GM18909 (cell line): Measurements from ENCODE around the gene F12.
"Not testable (repeated sequence)": the region's sequence is repeated elsewhere in the genome, so short reads cannot be mapped to it uniquely, and the experiment has no call there.

Source experiments
- ATAC-seq: cut with Tn5 transposase; IDR thresholded peaks from one replicate; pipeline ENCODE4 v1.9.1; 2021; ENCODE audit warnings: mild to moderate bottlenecking; ENCODE audit not compliant: unreplicated experiment, poor library complexity

The F12 gene

DNA sequence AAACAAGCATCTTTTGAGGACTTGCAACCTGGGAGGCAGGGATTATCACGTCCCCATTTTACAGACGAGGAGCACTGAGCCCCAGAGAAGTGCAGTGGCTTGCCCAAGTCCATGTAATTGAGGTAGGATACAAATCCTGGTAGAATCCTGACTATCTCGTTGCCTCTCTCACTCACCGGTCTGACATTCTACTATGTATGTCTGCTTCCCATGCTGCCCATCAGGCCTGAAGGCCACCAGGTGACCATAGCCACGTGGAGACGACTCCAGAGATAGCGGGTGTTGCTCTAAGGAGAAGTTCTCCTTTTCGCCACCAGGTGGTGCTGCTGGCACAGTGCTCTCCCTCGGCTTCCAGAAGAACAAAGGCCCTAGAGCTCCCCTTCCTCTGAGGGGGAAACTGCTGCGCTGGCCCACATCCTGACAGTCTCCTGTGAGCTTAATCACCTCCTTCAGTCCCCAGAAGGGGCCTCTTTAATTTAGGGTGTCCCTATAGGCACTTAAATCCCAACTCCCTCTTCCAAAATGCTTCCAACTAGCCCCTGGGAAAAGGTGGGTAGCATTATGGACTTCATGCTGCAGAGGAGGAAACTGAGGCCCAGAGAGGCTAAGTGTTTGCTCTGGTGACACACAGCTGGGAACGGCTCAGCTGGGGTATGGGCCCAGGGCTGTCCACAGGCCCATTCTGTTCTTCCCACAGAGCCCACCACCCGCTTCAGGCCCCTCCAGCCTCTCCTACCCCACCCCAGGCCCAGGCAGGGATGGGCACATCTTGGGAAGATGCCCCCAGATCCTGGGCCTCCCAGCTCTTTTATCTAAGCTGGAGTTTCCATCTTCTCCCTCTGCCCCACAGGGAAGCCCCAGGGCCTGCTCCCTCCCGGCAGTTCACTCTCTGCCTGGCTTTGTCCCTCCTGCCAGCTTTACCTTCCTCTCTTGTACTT lies 18.7 kb downstream of the F12 start:
- ATAC-seq = peak; percentile 66

- ATAC-seq = no peak
Observed at GRCh38 chr5:177389241-177390169, 19.9 kb downstream of the F12 start.

GRCh38 chr5:177388521-177389052 lies 20.8 kb downstream of the F12 start:
- ATAC-seq = no peak

GRCh38 chr5:177387405-177387804 lies 22.0 kb downstream of the F12 start:
- ATAC-seq = no peak

GRCh38 chr5:177386542-177386941 lies 22.8 kb downstream of the F12 start:
- no peak for ATAC-seq

GRCh38 chr5:177385720-177386119 lies 23.6 kb downstream of the F12 start:
- no peak for ATAC-seq

DNA sequence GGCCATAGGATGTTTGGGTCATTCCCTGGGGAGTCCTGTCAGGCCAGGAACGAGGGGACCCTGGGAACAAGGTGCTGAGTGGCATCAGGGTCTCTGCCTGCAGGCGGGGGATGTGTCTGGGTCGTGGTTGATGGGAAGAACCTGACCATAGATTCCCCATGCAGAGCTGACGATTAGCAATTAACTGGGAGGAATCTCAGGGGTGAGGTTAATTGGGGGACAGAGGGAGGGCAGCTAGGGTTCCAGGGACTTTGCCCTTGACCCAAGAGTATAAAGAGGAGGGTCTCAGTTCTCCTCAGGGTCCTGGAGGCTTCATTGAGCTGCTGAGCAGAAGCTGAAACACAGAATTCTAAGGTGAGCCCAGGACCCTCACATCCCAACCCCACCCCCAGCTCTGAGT lies 25.2 kb downstream of the F12 start, which contains the start of gene SLC34A1:
SLC34A1 (plus strand) TSS at position 301 of the 400 bp plus-strand sequence. CDS start 1,308 bp downstream, outside the sequence.
- no peak for ATAC-seq

- no peak for ATAC-seq
Observed at GRCh38 chr5:177383181-177383580, 26.2 kb downstream of the F12 start.

- no peak for ATAC-seq
Observed at GRCh38 chr5:177382423-177383029, 26.8 kb downstream of the F12 start.

- ATAC-seq = no peak
Observed at GRCh38 chr5:177380805-177381126, 28.6 kb downstream of the F12 start.

DNA sequence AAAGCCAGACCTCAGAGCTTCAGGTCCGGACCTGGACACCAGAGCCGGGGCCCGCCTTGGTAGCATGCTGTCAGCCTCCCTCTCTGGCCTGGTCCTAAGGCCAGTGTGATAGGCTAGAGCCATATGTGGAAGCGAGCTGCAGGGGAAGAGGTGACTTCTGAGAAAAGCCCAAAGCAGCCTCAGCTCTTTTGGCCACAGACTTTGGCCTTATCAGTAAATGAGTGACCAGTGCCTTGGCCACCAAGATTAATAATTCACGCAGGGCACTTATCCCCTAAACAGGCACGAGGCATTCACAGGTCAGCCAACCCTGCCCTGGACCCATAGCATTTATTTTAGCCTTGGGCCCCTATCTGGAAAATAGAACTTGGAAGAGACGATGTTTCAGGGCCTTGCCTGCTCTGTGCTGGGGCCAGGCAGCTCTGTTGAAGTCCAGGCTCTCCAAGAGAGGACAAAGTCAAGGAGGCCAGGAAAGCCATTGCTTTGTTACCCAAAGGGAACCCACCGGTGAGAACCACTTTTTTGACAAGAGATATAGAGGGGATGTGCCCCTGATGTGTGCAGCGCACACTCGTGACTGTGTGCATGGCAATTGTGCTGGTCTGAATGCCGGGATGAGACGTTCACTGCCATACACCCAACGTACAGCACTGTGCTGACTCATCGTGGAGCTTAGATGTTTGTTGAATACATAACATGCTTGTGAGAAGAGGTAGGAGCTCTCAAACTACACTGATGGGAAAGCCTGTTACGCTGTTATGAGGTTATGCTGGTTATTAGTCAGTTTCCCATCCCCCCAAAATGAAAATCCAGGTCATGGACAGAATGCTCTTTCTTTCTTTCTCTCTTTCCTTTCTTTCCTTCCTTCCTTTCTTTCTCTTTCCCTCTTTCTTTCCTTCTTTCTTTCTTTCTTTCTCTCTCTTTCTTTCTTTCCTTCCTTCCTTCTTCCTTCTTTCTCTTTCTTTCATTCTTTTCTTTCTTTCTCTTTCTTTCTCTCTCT lies 30.2 kb downstream of the F12 start:
- peak; percentile 54 for ATAC-seq

GRCh38 chr5:177377851-177378776 lies 31.2 kb downstream of the F12 start:
- ATAC-seq = no peak

DNA sequence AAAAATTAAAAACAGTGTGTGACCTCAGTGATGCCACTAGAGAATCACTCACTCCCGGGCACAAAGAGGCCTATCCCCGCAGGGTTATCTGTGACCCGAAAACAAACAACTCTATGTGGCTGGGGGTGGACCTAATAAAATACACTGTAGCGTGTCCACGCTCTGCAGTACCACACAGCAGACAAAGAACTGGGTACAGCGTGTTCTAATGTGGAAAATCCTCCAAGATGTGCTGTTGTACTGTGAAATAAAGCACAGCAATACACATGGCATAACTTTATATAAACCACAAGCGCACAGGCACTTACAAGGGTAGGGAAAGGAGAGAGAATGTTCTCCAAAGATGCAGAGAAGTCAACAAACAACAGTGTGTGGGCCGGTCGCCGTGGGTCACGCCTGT lies 33.3 kb downstream of the F12 start:
- ATAC-seq = no peak

DNA sequence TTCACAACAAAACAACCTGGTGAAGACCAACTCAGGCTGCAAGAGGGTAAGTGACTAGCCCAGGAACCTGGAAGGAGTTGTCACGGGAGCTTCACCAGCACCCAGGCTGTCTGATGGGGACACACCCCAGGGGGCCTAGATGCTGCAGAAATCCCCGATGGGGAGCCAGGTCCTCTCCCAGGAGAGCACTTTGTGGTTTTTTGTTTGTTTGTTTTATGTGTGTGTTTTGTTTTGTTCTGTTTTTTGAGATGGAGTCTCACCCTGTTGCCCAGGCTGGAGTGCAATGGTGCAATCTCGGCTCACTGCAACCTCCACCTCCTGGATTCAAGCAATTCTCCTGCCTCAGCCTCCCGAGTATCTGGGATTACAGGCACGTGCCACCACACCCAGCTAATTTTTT lies 33.8 kb downstream of the F12 start:
- not testable (repeated sequence) for ATAC-seq

- ATAC-seq = no peak
Observed at GRCh38 chr5:177374211-177374610, 35.2 kb downstream of the F12 start.

- ATAC-seq = no peak
Observed at GRCh38 chr5:177373806-177374205, 35.6 kb downstream of the F12 start.

- no peak for ATAC-seq
Observed at GRCh38 chr5:177372910-177373309, 36.5 kb downstream of the F12 start.
